Fibroblast of skin of left quadriceps (primary cell): ENCODE data around the gene CADPS2.
"Not testable (repeated sequence)": the region's sequence is repeated elsewhere in the genome, so short reads cannot be mapped to it uniquely, and the experiment has no call there.

Source experiments
- DNase-seq, 2 experiments: peaks; one replicate each; pipeline ENCODE4 v3.0.0-alpha.2; 2013; ENCODE audit warnings: low read depth in 2 of 2

The CADPS2 gene

GRCh38 chr7:122709930-122710646 is 176.2 kb downstream of the CADPS2 start:
- DNase-seq = no peak

GRCh38 chr7:122706836-122707235 is 179.4 kb downstream of the CADPS2 start:
- DNase-seq = no peak

- DNase-seq = no peak
Measured at GRCh38 chr7:122702872-122703510, 183.3 kb downstream of the CADPS2 start, which contains the start of gene RNF148. TSS of gene RNF148 (minus strand) at chr7:122702922. CDS start at chr7:122702750, 172 bp downstream.

- no peak for DNase-seq
Measured at GRCh38 chr7:122699017-122699416, 187.2 kb downstream of the CADPS2 start, which contains the start of gene RNF133. TSS of gene RNF133 (minus strand) at chr7:122699117. CDS start at chr7:122698918, 199 bp downstream.

GRCh38 chr7:122695816-122696215 is 190.4 kb downstream of the CADPS2 start:
- no peak for DNase-seq

- no peak for DNase-seq
Measured at GRCh38 chr7:122694697-122695096, 191.6 kb downstream of the CADPS2 start.

GRCh38 chr7:122692769-122693309 is 193.4 kb downstream of the CADPS2 start:
- no peak for DNase-seq

- DNase-seq = no peak
Measured at GRCh38 chr7:122691569-122692235, 194.6 kb downstream of the CADPS2 start.

- DNase-seq = no peak
Measured at GRCh38 chr7:122689346-122690109, 196.7 kb downstream of the CADPS2 start.

- no peak for DNase-seq
Measured at GRCh38 chr7:122688400-122688998, 197.8 kb downstream of the CADPS2 start.

- DNase-seq = no peak
Measured at GRCh38 chr7:122686360-122686878, 199.8 kb downstream of the CADPS2 start.

- DNase-seq = no peak
Measured at GRCh38 chr7:122684504-122684903, 201.8 kb downstream of the CADPS2 start.

- DNase-seq = no peak
Measured at GRCh38 chr7:122682815-122683550, 203.3 kb downstream of the CADPS2 start.

GRCh38 chr7:122681186-122681585 is 205.1 kb downstream of the CADPS2 start:
- DNase-seq = not testable (repeated sequence)

GRCh38 chr7:122679813-122680212 is 206.4 kb downstream of the CADPS2 start:
- DNase-seq = no peak

- not testable (repeated sequence) for DNase-seq
Measured at GRCh38 chr7:122679269-122679709, 207.0 kb downstream of the CADPS2 start.

- no peak for DNase-seq
Measured at GRCh38 chr7:122677149-122677548, 209.1 kb downstream of the CADPS2 start.

- no peak for DNase-seq
Measured at GRCh38 chr7:122676466-122676865, 209.8 kb downstream of the CADPS2 start.

GRCh38 chr7:122675621-122676020 is 210.6 kb downstream of the CADPS2 start:
- no peak for DNase-seq

- no peak for DNase-seq
Measured at GRCh38 chr7:122675011-122675410, 211.2 kb downstream of the CADPS2 start.
